GM18873 (cell line): ENCODE measurements around the gene HORMAD2.
"Not testable (repeated sequence)": the region's sequence is repeated elsewhere in the genome, so short reads cannot be mapped to it uniquely, and the experiment has no call there.

Experiments used
- ATAC-seq: cut with Tn5 transposase; IDR thresholded peaks from one replicate; pipeline ENCODE4 v1.9.1; 2021; ENCODE audit warnings: mild to moderate bottlenecking, moderate library complexity, moderate number of reproducible peaks; ENCODE audit not compliant: unreplicated experiment, low FRiP score

The HORMAD2 gene

DNA sequence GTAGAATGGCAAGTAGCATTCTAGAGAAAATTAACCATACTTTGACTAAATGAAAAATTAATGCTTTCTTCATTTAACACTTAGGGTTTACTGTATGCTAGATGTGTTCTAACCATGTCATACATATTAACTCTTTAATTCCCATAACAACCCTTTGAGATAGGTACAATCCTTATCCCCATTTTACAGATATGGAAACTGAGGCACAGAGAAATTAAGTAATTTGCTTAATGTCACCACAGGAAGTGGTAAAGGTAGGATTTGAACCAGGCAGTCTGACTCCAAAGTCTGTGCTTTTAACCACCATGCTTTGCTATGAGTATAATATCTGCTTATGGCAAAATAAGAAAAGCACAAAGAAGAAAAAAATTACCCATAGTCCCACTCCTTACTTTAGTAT lies 106.8 kb downstream of the HORMAD2 start:
- ATAC-seq: no peak

DNA sequence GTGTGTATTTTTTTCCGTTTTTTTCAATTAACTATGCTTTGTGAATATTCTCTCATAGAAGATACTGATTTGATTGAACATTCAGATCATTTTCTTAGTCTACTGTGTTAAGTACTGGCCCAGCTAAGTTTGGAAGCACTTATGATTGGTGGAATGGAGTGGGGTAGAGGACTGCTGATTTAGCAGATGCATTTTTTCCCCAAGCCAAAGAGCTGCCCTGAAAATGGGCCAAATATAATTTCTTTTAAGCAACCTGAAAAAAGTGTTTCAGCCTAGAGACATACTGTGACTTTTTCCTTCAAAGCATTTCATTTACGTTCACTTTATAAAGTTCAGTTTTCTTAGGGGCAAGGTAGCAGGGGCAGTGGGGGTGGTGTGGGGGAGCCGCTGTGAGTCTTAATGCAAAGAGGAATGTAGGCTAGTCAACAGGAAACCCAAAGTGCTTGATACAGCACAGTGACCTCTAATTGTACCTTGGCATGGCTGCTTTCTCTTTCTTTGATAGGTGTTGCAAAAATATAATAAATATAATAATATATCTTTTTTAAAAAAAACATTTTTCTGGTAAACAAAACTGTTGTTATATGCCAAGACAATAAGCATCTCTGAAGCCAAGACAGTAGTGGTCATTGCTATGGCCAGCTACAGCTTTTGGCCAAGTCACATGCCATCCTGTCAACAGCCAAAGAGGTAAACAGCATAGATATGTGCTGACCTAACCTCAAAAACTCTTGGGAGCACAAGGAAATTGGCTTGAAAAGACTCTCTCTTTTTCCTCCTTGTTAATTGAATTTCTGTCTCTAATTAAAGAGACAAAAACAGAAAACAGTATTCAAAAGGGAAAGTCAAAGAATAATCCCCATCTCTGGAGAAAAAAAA lies 107.5 kb downstream of the HORMAD2 start:
- ATAC-seq: no peak

DNA sequence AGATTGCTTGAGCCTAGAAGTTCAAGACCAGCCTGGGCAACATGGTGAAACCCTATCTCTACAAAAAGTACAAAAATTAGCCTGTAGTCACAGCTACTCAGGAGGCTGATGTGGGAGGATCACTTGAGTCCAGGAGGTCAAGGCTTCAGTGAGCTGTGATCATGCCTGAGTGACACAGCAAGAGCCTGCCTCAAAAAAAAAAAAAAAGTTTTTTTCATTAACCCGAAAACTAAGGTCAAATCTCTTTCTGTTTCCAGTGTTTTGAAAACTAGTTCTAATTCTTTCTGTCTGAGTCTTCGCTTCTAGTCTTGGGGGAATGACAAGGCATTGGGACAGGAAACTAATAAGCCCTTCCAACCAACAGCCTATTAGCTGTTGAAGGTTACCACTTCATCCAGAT lies 108.6 kb downstream of the HORMAD2 start:
- no peak for ATAC-seq

DNA sequence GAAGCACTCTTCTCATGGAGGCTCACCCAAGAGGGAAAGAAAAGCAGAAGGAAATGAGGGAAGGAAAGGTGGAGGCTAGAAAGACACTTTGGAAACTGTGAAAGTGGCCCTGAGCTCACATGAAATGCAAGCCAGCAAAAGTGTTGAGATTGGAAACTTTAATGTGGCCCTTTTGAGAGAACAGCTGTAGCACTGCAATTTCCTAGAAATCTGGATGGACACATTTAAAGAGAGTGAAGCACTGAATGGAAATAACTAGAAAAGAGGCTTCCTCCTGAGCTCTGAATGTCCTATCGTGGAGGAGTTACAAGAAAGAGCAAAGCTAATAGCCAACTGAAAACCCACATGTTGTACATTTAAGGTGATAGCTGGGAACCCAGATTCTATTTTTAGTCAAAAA lies 110.3 kb downstream of the HORMAD2 start:
- no peak for ATAC-seq

DNA sequence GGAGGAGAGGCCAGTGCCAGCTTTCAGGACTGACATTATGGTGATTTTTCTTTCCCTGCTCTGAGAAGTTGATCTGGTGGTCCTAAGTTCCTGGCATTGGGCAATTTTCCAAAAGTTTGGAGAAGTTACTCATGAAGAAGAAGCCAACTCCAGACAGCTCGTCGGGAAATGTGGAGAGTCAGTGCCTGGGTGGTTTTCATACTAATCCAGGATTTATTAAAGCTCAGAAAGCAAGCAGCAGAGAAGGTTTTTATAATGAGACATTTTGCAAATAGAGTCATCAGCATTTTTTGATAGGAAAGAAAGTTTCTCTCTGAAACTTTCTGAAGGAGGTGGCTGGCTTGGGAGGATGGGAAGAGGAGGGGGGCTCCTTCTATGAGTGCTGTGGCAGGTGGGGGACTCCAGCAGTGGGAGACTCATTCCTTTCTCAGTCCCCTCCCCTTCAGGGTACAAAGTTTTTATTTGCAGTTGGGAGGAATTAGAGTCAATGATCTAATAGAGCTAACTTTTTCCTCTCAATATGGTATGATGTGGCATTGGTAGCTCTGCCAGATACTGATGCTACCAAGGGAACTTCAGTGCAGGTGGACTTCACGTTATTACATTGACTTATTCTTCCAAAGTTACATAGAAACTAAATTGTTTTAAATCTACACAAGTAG lies 110.9 kb downstream of the HORMAD2 start:
- no peak for ATAC-seq

DNA sequence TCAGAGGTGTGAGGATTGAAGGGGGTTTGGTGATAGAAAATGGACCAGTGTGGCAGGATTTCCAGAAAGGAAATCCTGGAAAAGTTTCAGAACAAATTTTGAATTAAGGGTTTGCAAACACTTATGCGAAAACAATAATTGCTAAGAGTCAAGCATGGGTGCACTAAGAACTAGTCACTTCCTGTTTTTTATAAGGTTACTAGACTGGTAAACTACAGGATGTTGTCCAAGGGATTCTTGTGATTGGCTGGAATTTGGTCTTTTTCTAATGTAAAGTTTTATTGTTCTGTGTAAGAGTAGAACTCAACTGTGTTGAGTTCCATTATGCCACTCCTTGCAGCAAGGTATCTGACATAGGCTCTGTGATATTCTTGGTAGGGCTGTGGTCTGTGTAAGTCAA lies 112.2 kb downstream of the HORMAD2 start:
- ATAC-seq: no peak

DNA sequence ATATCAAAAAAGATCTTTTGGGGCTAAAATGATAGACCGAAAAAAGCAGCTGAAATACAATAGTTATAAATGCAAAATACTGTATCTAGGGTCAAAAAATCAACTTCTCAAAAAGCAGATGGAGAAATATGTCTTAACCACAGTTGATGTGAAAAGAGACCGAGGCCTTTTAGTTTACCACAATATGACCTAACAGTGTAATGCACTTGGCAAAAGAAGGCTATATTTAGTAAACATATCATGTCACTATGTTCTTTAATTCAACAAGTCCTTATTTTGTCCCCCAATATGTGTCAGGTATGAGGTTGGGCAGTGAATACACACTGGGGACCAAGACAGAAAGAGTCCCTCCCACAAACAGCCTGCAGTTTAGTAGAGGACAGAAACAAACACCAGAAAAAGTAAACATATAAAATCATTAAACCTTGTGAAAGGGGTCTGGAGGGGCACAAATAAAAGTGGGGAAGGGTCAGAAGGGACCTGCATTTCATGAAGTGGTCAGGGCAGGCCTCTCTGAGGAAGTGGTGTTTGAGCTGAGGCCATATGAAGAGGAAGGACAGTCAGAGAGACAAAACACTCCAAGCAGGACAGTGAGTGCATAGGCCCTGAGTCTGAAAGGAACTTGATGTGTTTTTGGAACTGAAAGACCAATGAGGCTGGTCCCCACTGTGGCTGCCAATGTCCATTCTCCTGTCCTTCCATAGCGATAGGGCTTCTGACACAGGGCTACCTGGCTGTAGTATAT lies 112.9 kb downstream of the HORMAD2 start:
- no peak for ATAC-seq

DNA sequence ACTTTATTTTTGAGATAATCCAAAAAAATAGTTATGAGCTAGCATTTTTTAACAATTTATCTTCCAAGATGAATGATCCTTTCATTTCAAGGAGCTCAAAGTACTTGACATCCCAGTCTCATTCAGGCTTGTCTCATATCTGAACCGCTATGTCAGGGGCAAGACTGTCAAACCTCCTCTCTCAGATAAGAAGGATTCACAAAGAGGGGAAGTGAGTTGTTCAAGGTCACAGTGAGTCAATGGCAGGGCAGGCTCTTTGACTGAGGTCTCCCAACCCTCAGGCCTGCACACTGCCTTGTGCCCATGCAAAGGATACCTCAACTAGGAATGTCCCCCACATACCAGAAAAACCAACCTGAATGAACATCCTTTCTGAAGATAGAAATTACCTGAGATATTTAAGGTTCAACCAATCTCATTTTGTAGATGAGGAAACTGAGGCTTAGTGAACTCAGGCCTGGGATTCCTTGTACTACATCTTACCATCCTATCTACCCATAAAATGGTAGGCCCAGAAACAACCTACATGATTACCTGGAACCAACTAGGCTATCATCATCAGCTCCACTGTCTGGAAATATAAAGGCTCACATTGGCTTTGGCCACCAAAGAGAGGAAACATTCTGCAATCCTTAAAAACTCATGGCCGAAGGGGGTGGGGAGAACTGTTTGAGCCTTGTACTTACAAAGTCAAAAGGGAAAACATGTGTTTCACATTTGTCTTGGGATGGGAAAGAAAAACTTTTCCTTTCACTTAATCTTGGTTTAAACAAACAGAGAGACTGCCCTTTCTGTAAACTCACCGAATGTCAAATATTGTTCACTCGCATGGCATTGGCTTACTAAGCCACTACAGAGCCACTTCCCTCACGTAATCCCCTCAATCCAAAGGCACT lies 115.2 kb downstream of the HORMAD2 start:
- no peak for ATAC-seq

DNA sequence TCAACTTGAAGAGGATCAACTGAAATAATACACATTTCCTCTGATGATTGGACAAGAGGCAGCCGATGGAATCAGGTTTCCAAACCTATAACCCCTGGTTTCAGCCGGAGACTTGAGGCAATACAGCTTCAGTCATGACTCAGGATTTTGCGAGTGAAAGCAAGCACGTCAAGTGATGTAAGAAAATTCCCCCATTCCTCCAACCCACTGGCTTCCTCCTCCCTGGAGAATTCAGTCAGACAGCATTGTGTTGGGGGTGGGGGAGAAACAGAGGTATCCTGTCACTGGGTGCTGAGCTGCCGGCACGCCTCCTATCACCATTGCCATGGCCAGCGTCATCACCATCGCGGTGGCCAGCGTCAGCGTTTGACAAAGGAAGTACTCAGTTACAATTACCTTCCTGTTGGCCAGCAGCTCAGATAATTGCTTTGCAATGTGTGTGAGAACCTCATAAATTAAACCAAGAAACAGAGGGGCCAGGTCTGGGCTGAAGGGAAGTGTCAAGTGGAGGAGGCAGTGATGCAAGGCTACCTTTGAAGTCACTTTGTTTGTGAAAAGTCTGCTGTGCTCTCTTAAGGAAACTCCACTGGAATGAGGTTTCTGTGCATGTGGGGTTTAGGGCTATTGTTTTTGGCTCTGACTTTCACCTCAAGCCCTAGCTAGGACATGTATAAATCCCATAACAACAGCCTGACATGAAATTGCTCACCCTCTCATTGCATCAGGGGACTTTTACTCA lies 116.0 kb downstream of the HORMAD2 start:
- ATAC-seq: no peak

DNA sequence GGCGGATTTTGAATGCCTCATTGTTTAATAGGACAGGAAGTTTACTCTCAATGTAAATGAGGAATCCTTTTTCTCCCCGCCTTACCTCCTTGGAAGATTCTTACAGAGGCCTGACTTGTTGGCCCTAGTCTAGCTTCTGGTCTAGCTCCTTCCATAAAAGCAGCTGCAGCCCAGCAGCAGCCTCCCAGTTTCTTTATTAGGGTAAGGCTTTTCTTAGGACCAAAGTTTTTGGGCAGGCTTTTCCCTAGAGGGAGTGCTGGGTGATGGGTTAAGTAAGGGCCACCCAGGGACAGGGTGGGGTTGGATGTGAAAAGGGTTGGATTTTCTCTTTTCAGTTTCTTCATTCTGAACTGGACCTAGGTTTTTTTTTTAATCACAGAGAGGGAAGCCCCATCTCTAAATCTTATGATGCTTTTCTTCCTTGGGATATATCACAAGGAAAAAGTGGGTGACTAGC lies 116.6 kb downstream of the HORMAD2 start:
- no peak for ATAC-seq

DNA sequence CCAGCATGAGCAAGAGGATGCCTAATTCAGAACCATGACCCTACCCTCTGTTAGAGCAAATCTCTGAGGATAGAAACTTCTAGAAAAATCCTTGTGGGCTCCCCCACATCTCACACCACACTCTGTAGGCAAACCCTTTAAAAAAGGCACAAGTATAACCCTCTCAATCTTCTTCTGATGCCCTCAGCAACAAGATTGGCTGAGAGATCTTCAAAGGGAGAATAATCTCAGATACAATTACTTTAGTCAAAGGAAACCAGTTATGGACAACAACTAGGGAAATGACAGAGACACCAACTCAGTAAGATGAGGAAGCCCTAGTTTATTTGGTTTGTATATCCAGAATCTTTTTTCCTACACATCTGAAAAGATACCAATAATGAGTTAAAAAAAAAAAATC lies 117.1 kb downstream of the HORMAD2 start:
- no peak for ATAC-seq

DNA sequence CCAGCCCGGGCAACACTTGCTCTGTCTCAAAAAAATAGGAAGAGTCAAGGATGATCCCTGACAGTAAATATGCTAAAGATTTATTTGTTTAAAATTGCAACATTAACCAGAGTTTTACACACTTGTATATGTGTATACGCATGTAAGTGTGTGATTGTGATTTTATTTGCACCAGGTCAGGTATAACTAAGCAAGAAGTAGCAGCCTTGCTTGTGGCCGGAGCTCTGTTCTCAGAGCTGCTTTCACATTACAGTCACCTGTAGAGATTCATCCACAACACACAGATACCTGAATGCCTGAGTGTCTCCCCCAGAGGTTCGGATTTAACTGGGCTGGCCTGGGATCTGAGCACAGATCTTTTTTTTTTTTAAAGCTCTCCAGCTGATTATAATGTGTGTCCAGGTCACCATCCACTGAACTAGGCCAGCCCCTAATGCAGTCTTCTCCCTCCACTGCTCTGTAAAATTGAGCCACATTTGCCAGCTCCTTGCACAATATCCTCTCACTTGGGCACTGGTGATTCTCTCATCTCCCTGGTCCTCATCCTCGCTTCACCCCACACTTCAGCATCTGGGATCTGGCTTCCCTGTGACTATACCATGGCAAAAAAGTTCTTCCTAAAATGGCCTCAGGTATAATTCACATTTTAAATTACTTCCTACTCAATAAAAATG lies 118.0 kb downstream of the HORMAD2 start:
- no peak for ATAC-seq

DNA sequence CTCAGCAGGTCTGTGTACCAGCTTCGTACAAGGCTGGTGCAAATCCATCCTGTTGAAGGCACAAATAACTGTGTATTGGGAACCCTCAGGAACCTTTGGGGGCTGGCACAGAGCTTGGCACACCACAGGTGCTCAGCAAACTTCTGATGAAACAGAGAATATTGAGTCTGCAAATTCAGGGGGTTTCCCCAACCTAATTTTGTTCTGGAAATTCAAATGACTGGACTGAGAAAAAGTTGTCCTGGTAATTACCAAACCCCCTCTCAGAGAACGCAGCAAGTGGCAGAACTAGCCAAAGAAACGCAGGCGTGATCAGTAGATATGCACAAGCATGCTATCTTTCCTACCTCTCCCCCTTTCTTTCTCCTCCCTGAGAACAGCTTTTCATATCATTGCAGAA lies 118.7 kb downstream of the HORMAD2 start:
- no peak for ATAC-seq

DNA sequence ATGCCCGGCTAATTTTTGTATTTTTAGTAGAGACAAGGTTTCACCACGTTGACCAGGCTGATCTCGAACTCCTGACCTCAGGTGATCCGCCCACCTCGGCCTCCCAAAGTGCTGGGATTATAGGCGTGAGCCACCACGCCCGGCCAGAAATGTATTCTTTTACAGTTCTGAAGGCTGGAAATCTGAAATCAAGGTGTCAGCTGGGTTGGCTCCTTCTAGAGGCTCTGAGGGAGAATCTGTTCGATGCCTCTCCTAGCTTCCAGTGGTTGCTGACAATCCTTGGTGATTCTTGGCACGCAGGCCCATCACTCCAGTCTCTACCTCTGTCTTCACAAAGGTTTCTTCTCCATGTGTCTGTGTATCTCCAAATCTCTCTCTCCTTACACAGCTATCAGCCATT lies 120.6 kb downstream of the HORMAD2 start:
- not testable (repeated sequence) for ATAC-seq

DNA sequence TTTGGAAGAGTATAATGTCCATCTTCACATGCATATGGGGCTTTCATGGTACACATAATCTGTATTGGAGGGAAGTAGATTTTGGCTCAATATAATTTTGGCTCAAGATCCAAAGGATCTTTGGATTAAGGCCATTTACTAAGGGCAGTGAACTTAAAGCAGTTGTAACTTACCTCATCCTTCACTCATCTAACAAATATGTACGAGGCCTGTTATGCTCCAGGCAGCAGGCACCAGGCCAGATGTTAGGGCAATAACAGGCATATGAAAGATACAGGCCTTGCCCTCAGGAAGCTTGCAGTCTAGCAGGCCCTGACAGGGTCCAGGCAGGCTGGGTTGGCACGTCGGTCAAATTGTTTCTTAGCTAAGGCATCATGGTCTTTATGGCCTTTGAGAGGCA lies 121.7 kb downstream of the HORMAD2 start:
- ATAC-seq: no peak

DNA sequence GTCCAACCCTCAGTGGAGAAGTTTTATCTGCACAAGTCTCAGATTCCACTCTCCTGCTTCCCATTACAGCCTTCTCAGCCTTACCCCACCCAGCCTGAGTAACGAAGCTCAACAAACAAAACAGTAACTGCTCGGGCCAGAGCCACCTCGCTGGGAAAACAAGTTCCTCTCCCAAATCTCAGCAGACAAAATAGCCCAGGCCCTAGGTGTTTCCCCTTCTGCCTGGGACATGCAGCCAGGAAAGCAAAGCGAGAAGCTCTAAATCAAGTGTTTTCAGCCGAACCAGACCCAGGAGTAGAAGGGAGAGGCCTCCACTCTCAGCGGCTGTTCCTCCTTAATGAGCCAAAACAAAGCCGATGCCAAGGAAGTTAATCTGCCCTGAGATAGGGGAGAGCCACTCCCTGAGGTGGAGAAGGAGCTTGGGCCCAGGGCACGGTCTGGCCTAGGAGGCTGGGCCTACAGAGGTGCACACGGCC lies 122.3 kb downstream of the HORMAD2 start:
- no peak for ATAC-seq

DNA sequence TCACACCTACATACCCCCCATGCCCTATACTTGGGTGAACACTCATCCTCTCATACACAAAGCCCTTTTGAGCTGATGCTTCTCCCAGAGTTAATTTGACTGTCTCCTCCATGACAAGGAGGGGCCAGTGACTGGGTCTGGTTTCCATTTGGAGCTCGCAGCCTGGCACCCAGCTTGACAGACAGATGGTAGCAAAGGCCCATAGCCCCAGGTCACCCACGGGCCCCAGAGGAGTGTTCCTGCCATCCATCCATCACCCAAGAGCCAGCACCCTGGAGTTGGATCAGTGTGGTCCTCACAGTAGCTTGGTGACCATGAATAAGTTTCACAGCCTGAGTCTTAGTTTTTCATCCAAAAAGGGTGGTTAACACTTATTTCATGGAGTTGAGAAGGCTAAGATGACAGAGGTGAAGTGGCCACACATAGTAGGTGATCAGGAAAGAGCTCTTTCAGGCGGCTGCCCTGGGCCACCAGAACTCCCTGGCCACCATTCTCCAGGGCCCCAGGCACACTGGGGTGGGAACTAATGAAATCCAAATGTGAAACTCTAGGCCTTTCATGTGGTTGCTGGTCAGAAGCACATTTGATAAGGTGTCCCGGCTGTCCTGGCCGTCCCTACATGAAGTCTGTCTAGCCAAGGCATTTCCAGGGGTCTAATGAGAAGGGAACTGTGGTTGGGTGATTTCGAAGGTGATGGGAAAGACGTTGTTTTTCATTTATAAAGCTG lies 123.9 kb downstream of the HORMAD2 start:
- no peak for ATAC-seq

DNA sequence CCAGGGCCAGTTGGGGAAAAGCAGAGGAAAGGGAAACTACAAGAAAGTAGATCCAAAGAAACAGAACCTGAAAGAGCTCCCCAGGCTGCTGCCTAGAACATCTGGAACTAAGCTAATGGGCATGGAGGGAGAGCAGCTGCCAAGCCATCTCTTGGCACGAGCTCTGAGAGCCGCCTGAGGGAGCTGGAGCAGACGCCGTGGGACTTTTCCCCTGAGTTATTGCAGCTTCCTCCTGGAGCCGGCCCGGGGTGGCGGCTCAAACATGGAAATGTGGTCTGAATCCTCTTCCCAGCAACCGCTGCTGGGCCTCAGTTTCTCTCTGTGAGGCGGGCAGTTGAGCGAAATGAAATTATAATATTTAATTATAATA lies 124.5 kb downstream of the HORMAD2 start:
- no peak for ATAC-seq
